Progenitor cell of endocrine pancreas (in vitro differentiated cells): Measurements from ENCODE around the gene SDC4. TPM values are rescaled to one million over a fixed set of nuclear protein-coding genes. Genes with fewer than 3 reads are reported as not detected.

Source experiments
- DNase-seq: peaks from one replicate; pipeline ENCODE4 v3.0.0; 2021; ENCODE audit warnings: low spot score; ENCODE audit not compliant: unreplicated experiment
- H3K27ac Mint-ChIP-seq: 2 replicates; pipeline ENCODE4 v1.8.0; 2021; ENCODE audit warnings: mild to moderate bottlenecking, moderate library complexity, mixed read lengths
- H3K27me3 Mint-ChIP-seq: 2 replicates; pipeline ENCODE4 v1.8.0; 2021; ENCODE audit warnings: mixed read lengths
- H3K36me3 Mint-ChIP-seq: 2 replicates; pipeline ENCODE4 v1.8.0; 2022; ENCODE audit warnings: mixed read lengths; ENCODE audit not compliant: insufficient read depth
- H3K4me1 Mint-ChIP-seq: 2 replicates; pipeline ENCODE4 v1.8.0; 2021; ENCODE audit warnings: low read depth, mixed read lengths
- H3K4me3 Mint-ChIP-seq: 2 replicates; pipeline ENCODE4 v1.8.0; 2021; ENCODE audit warnings: low read depth, mild to moderate bottlenecking, moderate library complexity, mixed read lengths
- H3K9me3 Mint-ChIP-seq: 2 replicates; pipeline ENCODE4 v1.8.0; 2021; ENCODE audit warnings: low read depth, mixed read lengths
- CTCF ChIP-seq: fragments of 200-600 bp; sonication (generic); IDR thresholded peaks from one replicate; pipeline ENCODE4 v1.5.0; 2021; ENCODE audit warnings: antibody characterized with exemption, mild to moderate bottlenecking; ENCODE audit not compliant: unreplicated experiment
- total RNA-seq: library from RNA; stranded (reverse); gene quantifications from 2 replicates; pipeline ENCODE4 v1.2.1, GENCODE V29; 2021

The SDC4 gene
- total RNA-seq, 1 donor from 2014 or later = 121 TPM

- Mint-ChIP-seq H3K27me3 (peaks cover 23% of the 10 kb centered on the region), H3K36me3 (no peaks in the 10 kb centered on the region), H3K9me3 (peaks cover 6% of the 10 kb centered on the region), H3K27ac (no peak overlapping the region), H3K4me3 (no peak overlapping the region), H3K4me1 (peaks cover 2% of the 10 kb centered on the region)
- TF ChIP-seq CTCF = no peak
- DNase-seq = no peak
These were observed 43.7 kb downstream of the SDC4 start for GRCh38 chr20:45304464-45304999.

- Mint-ChIP-seq H3K27me3 (peaks cover 23% of the 10 kb centered on the region), H3K4me3 (no peak overlapping the region)
- no peak for TF ChIP-seq CTCF
These were observed 44.4 kb downstream of the SDC4 start for GRCh38 chr20:45303586-45304463.

GRCh38 chr20:45301824-45302271, 46.4 kb downstream of the SDC4 start:
- Mint-ChIP-seq H3K4me1 (peaks cover 2% of the 10 kb centered on the region), H3K9me3 (peaks cover 6% of the 10 kb centered on the region), H3K36me3 (no peaks in the 10 kb centered on the region), H3K27ac (no peak overlapping the region), H3K4me3 (no peak overlapping the region), H3K27me3 (peaks cover 21% of the 10 kb centered on the region)
- no peak for TF ChIP-seq CTCF
- no peak for DNase-seq

More at GRCh38 chr20:45303586-45304463, 44.4 kb downstream of the SDC4 start:
- Mint-ChIP-seq H3K9me3 (peaks cover 6% of the 10 kb centered on the region), H3K27ac (peak overlapping the region; percentile 60), H3K36me3 (no peaks in the 10 kb centered on the region), H3K4me1 (peaks cover 2% of the 10 kb centered on the region)
- DNase-seq = no peak

- Mint-ChIP-seq H3K27ac (no peak overlapping the region), H3K36me3 (no peaks in the 10 kb centered on the region), H3K9me3 (peaks cover 6% of the 10 kb centered on the region), H3K27me3 (peaks cover 18% of the 10 kb centered on the region), H3K4me1 (peaks cover 2% of the 10 kb centered on the region), H3K4me3 (no peak overlapping the region)
- peak; percentile 43 for DNase-seq
- TF ChIP-seq CTCF = peak; percentile 62
These were observed 47.3 kb downstream of the SDC4 start for GRCh38 chr20:45300961-45301360.

- Mint-ChIP-seq H3K4me3 (no peak overlapping the region), H3K9me3 (peaks cover 6% of the 10 kb centered on the region), H3K27me3 (peaks cover 13% of the 10 kb centered on the region), H3K4me1 (no peaks in the 10 kb centered on the region), H3K36me3 (no peaks in the 10 kb centered on the region), H3K27ac (no peak overlapping the region)
- TF ChIP-seq CTCF = no peak
- DNase-seq = no peak
These were observed 48.4 kb downstream of the SDC4 start for GRCh38 chr20:45299786-45300185.
